SJCRH30 (cell line): ENCODE results near the gene MRPS5. TPM values are rescaled to one million over a fixed set of nuclear protein-coding genes. Genes with fewer than 3 reads are reported as not detected.

ENCODE experiments used
- DNase-seq, 2 experiments: peaks; one replicate each; pipeline ENCODE4 v3.0.0-alpha.2; 2015 to 2020
- H3K27ac ChIP-seq: fragments of 250-450 bp; sonication (Bioruptor Pico); 2 replicates; pipeline ENCODE4 v1.5.1; 2020; ENCODE audit warnings: mild to moderate bottlenecking, moderate library complexity
- H3K27me3 ChIP-seq: fragments of 250-450 bp; sonication (Bioruptor Pico); 2 replicates; pipeline ENCODE4 v1.5.1; 2020; ENCODE audit warnings: mild to moderate bottlenecking, moderate library complexity
- H3K36me3 ChIP-seq: fragments of 250-450 bp; sonication (Bioruptor Pico); 2 replicates; pipeline ENCODE4 v1.5.1; 2020; ENCODE audit warnings: mild to moderate bottlenecking, moderate library complexity
- H3K4me1 ChIP-seq: fragments of 250-450 bp; sonication (Bioruptor Pico); 2 replicates; pipeline ENCODE4 v1.5.1; 2020; ENCODE audit warnings: mild to moderate bottlenecking, moderate library complexity
- H3K4me3 ChIP-seq: fragments of 250-450 bp; sonication (Bioruptor Pico); 2 replicates; pipeline ENCODE4 v1.5.1; 2020; ENCODE audit warnings: mild to moderate bottlenecking, moderate library complexity
- H3K9me3 ChIP-seq: fragments of 250-450 bp; sonication (Bioruptor Pico); replicated peaks from 2 replicates; pipeline ENCODE4 v1.5.1; 2020; ENCODE audit warnings: mild to moderate bottlenecking, moderate library complexity
- total RNA-seq: library from RNA; depleted of rRNA; stranded (reverse); fragments of >200 nt; shearing (Covaris generic); gene quantifications from 2 replicates; pipeline ENCODE4 v1.2.3, GENCODE V29; 2014

MRPS5 gene
- total RNA-seq, 1 experiment from 2014 or later: 63.6 TPM

DNA sequence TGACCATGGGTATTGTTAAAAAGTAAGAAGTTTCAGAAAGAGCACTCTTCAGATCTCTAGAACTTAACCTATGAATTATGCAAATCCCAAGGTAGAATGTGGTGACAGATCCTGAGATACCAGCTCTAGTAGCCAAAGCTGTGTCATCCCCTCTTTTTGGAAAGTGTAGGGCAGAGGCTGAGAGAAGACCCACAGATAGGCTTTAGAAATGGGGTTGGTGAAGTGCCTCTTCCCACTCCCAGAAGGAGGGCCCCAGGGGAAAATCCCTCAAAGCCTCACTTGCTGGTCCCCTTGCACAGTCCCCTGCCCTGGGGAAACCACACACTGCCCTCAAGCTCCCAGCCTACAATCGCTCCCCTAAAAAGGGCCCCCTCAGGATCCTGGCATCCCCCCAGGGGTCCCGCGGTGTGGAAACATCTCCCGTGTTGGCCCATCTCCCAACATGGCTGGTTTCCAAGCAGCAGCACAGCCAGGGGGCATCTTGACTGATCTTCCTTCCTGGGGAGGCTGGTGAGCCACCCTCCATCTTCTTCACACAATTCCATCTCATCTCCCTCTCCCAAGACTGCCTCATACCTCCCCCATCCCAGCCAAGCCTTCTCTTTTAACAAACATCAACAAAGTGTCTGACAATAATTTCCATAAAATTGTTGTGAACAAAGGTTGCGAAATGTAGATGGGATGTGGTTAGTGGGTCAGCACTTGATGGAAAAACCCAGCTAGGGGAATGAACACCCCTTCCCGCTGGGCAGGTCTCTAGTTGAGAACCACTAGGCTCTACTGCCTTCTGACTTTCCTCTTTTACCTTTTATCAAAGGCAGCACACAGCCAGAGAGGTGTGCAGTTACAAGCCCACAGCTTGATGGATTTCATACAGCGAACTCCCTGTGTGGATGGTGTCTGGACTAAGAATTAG lies 71.0 kb downstream of the MRPS5 start:
- no peak for DNase-seq
- Histone ChIP-seq H3K4me3 (no peak overlapping the region), H3K27ac (no peak overlapping the region), H3K4me1 (no peaks in the 10 kb centered on the region), H3K27me3 (no peaks in the 10 kb centered on the region), H3K9me3 (no peaks in the 10 kb centered on the region), H3K36me3 (no peaks in the 10 kb centered on the region)

DNA sequence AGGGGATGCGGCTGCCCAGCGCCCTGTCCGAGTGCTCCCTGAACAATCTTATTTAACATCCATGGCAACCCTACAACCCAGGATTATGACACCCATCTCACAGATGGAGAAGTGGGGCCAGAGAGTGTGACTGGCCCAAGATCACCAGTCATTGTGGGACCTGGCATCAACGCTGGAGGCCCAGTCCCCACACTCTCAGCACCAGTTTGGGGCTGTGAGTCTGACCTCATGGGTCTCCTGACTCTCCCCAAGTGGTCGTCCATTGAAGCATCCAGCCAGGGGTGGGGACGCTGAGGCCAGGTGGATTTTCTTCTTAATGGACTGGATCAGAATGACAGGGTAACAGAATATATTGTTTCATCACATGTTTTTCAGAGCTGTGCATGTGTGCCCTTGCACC lies 71.6 kb downstream of the MRPS5 start:
- no peaks in the 10 kb centered on the region for H3K36me3 ChIP-seq
- no peak overlapping the region for H3K4me3 ChIP-seq
- no peaks in the 10 kb centered on the region for H3K4me1 ChIP-seq
- H3K27me3 ChIP-seq: no peaks in the 10 kb centered on the region
- DNase-seq: no peak
- no peak overlapping the region for H3K27ac ChIP-seq
- H3K9me3 ChIP-seq: no peaks in the 10 kb centered on the region

DNA sequence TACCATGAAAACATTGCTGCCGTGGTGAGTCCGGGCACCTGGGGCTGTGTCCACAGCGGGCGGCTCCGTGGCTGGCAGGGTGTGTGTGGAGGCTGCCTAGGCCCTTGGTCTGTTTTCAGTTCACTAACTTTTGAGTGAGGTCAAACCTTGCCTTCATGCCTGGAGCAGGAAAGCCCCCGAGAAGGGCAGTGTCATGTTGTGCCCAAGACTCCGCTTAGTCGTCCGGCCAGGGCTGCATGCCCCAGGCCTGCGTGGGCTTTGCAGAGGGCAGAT lies 72.0 kb downstream of the MRPS5 start:
- H3K27ac ChIP-seq: no peak overlapping the region
- no peak overlapping the region for H3K4me3 ChIP-seq
- no peaks in the 10 kb centered on the region for H3K36me3 ChIP-seq
- H3K4me1 ChIP-seq: no peaks in the 10 kb centered on the region
- no peaks in the 10 kb centered on the region for H3K9me3 ChIP-seq
- no peaks in the 10 kb centered on the region for H3K27me3 ChIP-seq
- DNase-seq: no peak

DNA sequence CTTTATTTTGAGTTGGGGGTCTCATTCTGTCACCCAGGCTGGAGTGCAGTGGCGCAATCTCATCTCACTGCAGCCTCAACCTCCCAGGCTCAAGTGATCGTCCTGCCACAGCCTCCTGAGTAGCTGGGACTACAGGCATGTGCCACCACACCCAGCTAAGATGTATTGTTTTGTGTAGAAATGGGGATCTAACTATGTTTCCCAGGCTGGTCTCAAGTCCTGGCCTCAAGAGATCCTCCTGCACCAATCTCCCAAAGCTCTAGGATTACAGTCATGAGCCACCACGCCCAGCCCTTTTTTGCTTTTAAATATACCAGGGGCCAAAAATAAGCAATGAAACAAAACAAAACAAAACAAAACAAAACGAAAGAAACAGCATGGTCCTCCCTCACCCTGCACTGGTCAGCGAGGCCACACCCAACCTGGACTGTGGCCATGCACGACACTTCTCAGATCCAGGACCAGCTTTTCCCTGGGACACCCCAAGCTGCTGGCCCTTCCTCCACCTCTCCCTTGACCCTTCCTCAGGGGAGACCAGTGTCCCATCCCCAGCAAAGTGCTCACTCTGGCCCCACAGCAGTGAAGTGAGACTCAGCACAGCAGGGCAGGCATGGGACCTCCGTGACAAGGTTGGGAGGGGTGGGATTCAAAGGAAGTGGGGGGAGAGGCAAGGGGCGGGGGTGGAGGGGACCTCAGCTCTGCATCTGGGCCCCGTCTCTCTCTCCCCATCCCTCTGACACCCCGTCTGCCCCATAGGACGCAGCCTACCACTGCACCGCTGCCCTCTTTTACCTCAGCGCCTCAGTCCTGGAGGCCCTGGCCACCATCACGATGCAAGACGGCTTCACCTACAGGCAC lies 72.6 kb downstream of the MRPS5 start:
- no peaks in the 10 kb centered on the region for H3K9me3 ChIP-seq
- no peaks in the 10 kb centered on the region for H3K27me3 ChIP-seq
- H3K4me3 ChIP-seq: no peak overlapping the region
- peaks cover 4% of the 10 kb centered on the region for H3K4me1 ChIP-seq
- H3K36me3 ChIP-seq: no peaks in the 10 kb centered on the region
- no peak for DNase-seq
- H3K27ac ChIP-seq: no peak overlapping the region

DNA sequence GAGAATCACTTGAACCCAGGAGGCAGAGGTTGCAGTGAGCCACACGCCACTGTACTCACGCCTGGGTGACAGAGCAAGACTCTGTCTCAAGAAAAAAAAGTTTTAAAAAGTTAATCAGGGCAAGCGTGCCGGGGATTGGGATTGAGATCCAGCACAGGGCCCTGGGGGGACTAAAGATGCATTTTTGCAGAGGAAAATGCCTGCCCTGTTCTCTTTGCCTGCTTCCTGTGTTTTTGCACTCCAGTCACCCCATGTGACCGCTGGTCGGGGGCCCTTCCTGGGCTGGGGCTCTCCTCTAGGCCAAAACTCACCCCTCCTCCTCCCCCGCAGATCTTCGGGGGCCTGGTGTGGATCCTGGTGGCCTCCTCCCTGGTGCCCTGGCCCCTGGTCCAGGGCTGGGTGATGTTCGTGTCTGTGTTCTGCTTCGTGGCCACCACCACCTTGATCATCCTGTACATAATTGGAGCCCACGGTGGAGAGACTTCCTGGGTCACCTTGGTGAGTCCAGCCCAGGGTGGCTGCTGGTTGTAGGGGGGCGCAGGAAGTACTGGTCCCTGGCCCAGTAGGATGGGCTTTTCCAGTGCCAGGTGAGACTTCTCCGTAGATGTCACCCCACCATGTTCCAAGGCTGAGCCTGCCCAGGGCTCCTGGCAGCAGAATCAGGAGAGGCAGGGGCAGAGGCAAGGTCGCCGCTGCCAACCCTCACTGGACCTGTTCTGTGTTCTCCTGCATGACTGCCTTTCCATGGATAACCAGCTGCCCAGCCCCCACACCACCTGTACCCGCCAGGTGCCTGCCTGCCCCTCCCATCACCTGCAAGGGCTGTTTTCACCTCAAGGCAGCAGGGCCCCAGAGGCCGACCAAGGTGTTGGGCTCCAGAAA lies 73.7 kb downstream of the MRPS5 start:
- H3K4me3 ChIP-seq: no peak overlapping the region
- no peak for DNase-seq
- H3K27ac ChIP-seq: no peak overlapping the region
- no peaks in the 10 kb centered on the region for H3K36me3 ChIP-seq
- H3K4me1 ChIP-seq: peaks cover 14% of the 10 kb centered on the region
- no peaks in the 10 kb centered on the region for H3K9me3 ChIP-seq
- no peaks in the 10 kb centered on the region for H3K27me3 ChIP-seq

DNA sequence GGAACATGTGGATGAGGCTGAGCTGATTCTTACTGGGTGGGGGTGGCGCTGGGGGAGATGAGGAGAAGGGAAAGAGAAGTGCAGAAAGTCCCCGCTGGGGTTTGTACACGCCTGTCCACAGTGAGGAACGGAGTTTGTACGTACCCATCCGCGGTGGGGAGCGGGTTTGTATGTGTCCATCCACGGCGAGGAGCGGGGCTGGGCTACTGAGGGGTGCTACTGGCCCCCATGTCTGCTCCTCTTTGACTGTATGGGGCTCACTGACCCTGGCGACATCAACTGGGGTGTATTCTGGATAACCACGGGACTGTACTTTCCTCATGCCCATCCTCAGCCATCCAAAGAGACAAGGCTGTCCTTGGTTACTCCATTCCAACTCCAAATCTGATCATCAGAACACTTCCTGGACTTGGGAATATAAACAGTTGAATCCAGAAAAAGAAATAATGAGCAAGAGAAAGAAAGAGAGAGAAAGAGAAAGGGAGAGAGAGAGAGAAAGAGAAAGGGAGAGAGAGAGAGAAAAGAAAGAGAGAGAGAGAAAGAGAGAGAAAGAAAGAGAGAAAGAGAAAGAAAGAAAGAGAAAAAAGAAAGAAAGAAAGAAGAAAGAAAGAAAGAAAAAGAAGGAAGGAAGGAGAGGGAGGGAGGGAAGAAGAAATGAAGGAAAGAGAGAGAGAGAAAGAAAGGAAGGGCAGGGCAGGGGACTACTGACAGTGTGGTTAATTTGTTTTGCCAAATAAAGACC lies 75.1 kb downstream of the MRPS5 start:
- DNase-seq: no peak
- no peak overlapping the region for H3K4me3 ChIP-seq
- no peaks in the 10 kb centered on the region for H3K36me3 ChIP-seq
- H3K27me3 ChIP-seq: no peaks in the 10 kb centered on the region
- H3K4me1 ChIP-seq: peaks cover 25% of the 10 kb centered on the region
- no peaks in the 10 kb centered on the region for H3K9me3 ChIP-seq
- no peak overlapping the region for H3K27ac ChIP-seq

DNA sequence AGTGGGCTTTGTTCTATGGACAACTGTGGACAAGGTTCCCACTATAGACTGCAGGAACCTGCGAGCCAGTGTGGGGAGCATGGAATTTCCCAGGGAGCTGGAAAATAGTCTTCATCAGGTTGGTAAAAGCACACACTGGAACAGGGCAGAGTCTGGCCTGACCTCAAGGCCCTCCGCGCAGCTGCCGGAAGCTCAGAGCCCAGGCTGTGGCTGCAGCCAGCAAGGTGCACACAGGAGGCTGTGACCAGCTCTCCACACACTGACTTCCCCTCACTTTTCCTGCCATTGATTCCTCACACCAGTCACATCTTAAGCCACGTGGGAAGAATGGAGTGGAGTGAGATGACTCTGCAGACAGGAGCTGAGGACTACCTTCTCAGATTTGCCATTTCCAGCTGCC lies 77.0 kb downstream of the MRPS5 start:
- Histone ChIP-seq H3K36me3 (no peaks in the 10 kb centered on the region), H3K9me3 (no peaks in the 10 kb centered on the region), H3K4me3 (no peak overlapping the region), H3K4me1 (peaks cover 25% of the 10 kb centered on the region), H3K27me3 (no peaks in the 10 kb centered on the region), H3K27ac (no peak overlapping the region)
- no peak for DNase-seq

DNA sequence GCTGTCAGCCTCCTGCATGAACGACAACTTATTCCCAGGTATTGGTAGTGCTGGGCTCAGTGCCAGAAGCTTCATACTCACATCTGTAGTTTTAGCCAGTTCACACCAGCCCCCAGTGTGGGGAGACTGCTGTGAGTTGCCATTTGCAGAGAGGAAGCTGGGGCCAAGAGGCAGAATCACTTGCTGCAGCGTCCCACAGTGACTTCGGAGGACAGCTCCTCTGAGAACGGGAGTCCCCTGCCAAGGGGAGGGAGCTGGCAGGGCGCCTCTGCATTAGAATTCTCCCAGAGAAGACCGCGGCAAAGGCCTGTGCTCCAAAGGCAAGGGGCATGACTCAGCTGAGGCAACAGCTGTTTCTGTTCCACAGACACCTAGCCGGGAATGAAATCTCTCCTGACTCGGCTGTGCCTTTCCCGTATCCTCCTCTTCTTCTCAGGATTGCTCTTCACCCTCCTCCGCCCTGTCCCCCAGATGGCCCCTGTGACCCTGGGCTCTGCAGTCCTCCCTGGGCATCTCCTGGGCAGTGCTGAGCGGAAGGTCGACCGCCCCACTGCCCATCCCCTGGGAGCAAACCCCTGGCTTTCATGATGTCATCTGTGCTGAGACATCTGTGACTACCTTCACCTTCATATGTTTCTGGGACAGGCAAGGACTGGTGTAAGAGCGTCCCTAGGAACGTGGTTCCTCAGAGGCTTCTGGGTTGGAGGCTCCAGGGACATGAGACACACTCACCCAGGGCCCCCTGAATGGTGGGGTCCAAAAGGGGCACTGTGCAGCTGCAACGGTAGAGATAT lies 78.1 kb downstream of the MRPS5 start:
- Histone ChIP-seq H3K27ac (peak overlapping the region; percentile 34), H3K36me3 (no peaks in the 10 kb centered on the region), H3K4me1 (peaks cover 25% of the 10 kb centered on the region), H3K27me3 (no peaks in the 10 kb centered on the region), H3K4me3 (no peak overlapping the region; the same call in 1 of the 2 replicates), H3K9me3 (no peaks in the 10 kb centered on the region)
- peak; percentile 89 to 91 for DNase-seq

DNA sequence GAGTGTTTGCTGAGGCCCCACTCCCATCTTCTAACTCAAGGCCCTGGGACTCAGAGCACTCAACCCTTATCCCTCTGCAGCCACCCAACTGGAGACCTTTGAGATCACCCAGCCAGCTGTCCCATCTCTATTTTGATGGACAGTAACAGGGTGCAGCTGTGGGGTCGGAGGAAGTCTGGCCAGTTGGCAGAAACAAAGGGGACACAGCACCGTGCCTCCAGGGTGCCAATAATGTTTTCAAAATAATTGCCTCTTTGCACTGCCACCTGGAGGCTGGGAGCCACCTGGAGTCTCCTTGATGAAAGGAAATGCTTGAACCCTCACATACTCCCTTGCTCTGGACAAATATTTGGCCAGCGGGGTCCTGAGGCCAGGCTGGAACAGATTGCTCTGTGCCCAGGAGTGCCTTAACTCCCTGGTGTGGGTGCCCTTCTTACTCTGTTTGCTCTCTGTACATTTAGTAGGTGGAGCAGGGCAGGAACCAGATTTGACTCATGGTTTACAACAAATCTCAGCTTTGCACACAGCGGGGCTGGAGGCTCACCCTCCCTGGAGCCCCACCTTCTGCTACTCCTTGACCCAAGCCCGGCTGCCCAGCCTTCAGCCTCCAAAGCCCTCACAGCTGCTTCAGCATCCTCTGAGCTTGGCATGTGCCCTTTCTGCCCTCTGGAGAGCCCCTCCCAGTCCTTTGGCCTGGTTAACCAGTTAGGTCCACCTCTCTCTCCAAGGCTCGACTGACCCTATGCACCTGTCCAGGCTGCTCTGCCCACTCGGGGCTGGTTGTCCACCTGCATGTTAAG lies 78.9 kb downstream of the MRPS5 start:
- DNase-seq: peak; percentile 48 to 64
- H3K4me3 ChIP-seq: no peak overlapping the region
- no peaks in the 10 kb centered on the region for H3K27me3 ChIP-seq
- no peaks in the 10 kb centered on the region for H3K9me3 ChIP-seq
- H3K36me3 ChIP-seq: no peaks in the 10 kb centered on the region
- peak overlapping the region; percentile 45 for H3K27ac ChIP-seq
- H3K4me1 ChIP-seq: peaks cover 25% of the 10 kb centered on the region

DNA sequence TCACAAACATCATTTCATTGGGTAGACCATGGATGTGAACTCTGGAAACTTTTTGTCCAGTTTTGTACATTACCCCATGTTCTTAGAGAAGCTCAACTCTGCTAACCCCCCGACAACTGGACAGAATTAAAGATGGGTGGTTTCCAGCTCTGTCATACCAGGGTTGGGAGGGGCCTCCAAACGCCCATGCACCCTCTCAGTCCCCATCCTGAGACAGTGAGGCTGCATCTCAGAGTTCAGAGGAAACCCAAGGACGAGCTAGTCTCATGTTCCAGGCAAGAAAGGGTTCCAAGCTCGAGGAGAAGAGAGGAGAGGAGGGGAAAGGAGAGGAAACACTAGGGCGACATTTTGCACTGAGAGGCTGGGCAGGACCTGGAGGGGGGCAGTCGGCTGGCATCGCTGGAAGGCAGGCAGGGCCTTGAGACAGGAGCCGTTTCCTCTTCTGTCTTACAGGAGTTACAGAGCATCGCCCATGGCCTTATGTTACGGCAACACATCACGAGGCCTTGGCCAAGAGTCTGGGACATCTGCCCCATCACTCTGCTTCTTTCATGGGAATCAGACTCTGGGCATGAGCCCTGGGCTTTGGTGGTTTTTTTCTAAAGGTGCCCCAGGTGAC lies 79.7 kb downstream of the MRPS5 start:
- no peaks in the 10 kb centered on the region for H3K9me3 ChIP-seq
- no peaks in the 10 kb centered on the region for H3K36me3 ChIP-seq
- H3K4me1 ChIP-seq: peaks cover 25% of the 10 kb centered on the region
- no peak for DNase-seq
- H3K27ac ChIP-seq: no peak overlapping the region; the same call in 1 of the 2 replicates
- no peaks in the 10 kb centered on the region for H3K27me3 ChIP-seq
- no peak overlapping the region for H3K4me3 ChIP-seq

DNA sequence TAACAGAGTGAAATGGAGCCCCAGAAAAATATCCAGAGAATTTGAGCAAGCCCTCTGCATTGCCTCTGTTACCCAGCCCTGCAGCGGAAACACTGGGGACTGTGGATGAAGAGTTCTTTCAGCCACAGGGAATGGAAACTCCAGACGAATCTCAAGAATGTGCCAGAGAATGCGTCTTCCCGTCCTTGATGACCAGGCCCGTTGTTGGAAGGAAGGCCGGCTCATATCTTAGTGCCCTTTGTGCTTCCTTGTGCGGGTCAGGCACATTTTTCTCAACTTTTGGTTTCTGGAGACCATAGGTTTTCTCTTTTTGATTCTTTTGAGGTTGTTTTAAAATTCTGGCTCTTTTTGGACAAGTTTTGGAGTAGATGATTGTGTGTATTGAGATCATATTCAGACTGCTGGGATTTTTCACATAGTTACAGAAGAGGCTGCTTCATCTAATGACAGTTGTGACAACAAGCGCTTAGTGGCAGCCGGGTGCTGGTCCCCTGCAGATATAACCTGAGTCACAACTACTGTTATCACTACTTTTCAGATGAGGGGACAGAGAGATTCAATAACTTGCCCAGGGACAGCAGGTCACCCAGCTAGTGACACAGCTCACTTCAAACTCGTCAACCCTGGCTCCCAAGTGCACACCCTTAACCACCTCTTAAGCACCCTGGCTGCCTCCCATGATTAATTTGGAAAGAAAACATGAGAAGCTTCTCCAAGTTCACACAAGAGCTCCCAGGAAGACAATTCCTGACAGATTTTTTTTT lies 80.4 kb downstream of the MRPS5 start:
- Histone ChIP-seq H3K27me3 (no peaks in the 10 kb centered on the region), H3K27ac (no peak overlapping the region), H3K4me3 (no peak overlapping the region), H3K36me3 (no peaks in the 10 kb centered on the region), H3K4me1 (peaks cover 25% of the 10 kb centered on the region), H3K9me3 (no peaks in the 10 kb centered on the region)
- no peak for DNase-seq

DNA sequence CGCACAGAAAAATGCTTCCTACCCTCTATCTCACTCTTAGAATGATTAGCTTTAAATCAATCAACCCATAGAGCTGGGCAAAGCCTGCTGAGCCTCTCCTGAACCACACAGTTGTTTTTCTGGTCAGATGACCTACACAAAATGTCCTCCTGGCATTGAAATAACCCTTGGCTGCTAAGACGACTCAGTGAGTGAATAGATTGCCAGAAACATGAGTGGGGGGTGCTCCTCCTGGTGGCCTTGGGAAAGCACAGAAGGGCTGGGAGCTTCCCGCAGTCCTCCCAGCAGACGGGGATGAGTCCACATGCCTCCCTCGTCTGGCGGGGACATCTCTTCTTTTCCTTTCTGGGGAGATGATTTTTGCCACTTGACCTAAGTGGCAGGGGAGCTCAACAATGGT lies 81.2 kb downstream of the MRPS5 start:
- Histone ChIP-seq H3K36me3 (no peaks in the 10 kb centered on the region), H3K27me3 (no peaks in the 10 kb centered on the region), H3K4me3 (no peak overlapping the region), H3K4me1 (peaks cover 25% of the 10 kb centered on the region), H3K27ac (no peak overlapping the region), H3K9me3 (no peaks in the 10 kb centered on the region)
- DNase-seq: no peak
